OCI-LY7 (cell line): ENCODE measurements around the gene NTN3. TPM values are rescaled to one million over a fixed set of nuclear protein-coding genes. Genes with fewer than 3 reads are reported as not detected.

Experiments used
- BruUV-seq: library from RNA; stranded (reverse); fragments of 400-500 nt; replicated peaks from 2 replicates; lab custom pipeline; 2021; lab: Mats Ljungman, UMichigan
- CTCF ChIA-PET: fragments of 300-600 bp; sonication (Branson Sonifier 250); formaldehyde crosslinking; loops from one replicate; lab custom pipeline; 2022; ENCODE audit warnings: antibody characterized with exemption; ENCODE audit not compliant: unreplicated experiment; lab: Charles Lee
- POLR2A ChIA-PET: fragments of 300-600 bp; sonication (Branson Sonifier 250); formaldehyde crosslinking; loops from one replicate; lab custom pipeline; 2022; ENCODE audit warnings: antibody characterized with exemption; lab: Charles Lee
- DNase-seq: peaks from one replicate; pipeline ENCODE4 v3.0.0-alpha.2; 2015; ENCODE audit warnings: low spot score
- H2AFZ ChIP-seq: fragments of 200-600 bp; sonication (generic), shearing (Covaris generic); 2 replicates; pipeline ENCODE4 v1.6.1; 2014; ENCODE audit warnings: mild to moderate bottlenecking, antibody characterized with exemption, low read length, moderate library complexity
- H3K27ac ChIP-seq: fragments of 200-600 bp; sonication (generic); 2 replicates; pipeline ENCODE4 v1.5.1; 2014; ENCODE audit warnings: mixed run types, low read depth, mild to moderate bottlenecking, moderate library complexity, low read length, inconsistent platforms; ENCODE audit not compliant: poor library complexity, severe bottlenecking
- H3K36me3 ChIP-seq: fragments of 200-600 bp; sonication (generic); 2 replicates; pipeline ENCODE4 v1.6.1; 2014; ENCODE audit warnings: mild to moderate bottlenecking, antibody characterized with exemption, low read length, moderate library complexity, mixed read lengths; ENCODE audit not compliant: insufficient read depth
- H3K4me1 ChIP-seq: fragments of 200-600 bp; sonication (generic); 2 replicates; pipeline ENCODE4 v1.5.1; 2014; ENCODE audit warnings: mild to moderate bottlenecking, low read length; ENCODE audit not compliant: insufficient read depth, poor library complexity, severe bottlenecking
- H3K4me2 ChIP-seq: fragments of 200-600 bp; sonication (generic); 2 replicates; pipeline ENCODE4 v1.6.1; 2014; ENCODE audit warnings: mild to moderate bottlenecking, low read length
- H3K4me3 ChIP-seq: fragments of 200-600 bp; sonication (generic); 2 replicates; pipeline ENCODE4 v1.5.1; 2014; ENCODE audit warnings: mild to moderate bottlenecking, low read depth, low read length; ENCODE audit not compliant: poor library complexity, severe bottlenecking
- H3K79me2 ChIP-seq: fragments of 200-600 bp; sonication (generic); 2 replicates; pipeline ENCODE4 v1.6.1; 2016; ENCODE audit warnings: low read depth, mild to moderate bottlenecking, low read length, moderate library complexity, mixed read lengths; ENCODE audit not compliant: insufficient read depth
- H3K9me2 ChIP-seq: fragments of 200-600 bp; sonication (generic); 2 replicates; pipeline ENCODE4 v1.6.1; 2016; ENCODE audit warnings: mild to moderate bottlenecking, low read length, mixed read lengths; ENCODE audit not compliant: insufficient read depth
- H3K9me3 ChIP-seq: fragments of 200-600 bp; sonication (generic); 2 replicates; pipeline ENCODE4 v1.6.1; 2014; ENCODE audit warnings: mild to moderate bottlenecking, mixed run types, low read length, mixed read lengths
- H4K20me1 ChIP-seq: fragments of 200-600 bp; sonication (generic); 2 replicates; pipeline ENCODE4 v1.6.1; 2014; ENCODE audit warnings: mild to moderate bottlenecking, antibody characterized with exemption, low read length, moderate library complexity, mixed read lengths; ENCODE audit not compliant: insufficient read depth
- CTCF ChIP-seq: fragments of 200-600 bp; sonication (generic); conservative IDR thresholded peaks from 2 replicates; pipeline ENCODE4 v1.5.1; 2014; ENCODE audit warnings: mild to moderate bottlenecking, antibody characterized with exemption, low read length, moderate library complexity, mixed read lengths
- EZH2phosphoT487 ChIP-seq: fragments of 200-600 bp; sonication (generic); IDR thresholded peaks from 2 replicates; pipeline ENCODE4 v1.6.1; 2018; ENCODE audit warnings: low read depth, borderline replicate concordance, mild to moderate bottlenecking, mixed run types, antibody characterized with exemption, low read length, moderate library complexity, mixed read lengths
- intact Hi-C: fragments of 100-400 bp; cut with micrococcal nuclease; formaldehyde crosslinking; loops from one replicate; pipeline ENCODE4 v1.10.0; 2022; ENCODE audit not compliant: unreplicated experiment
- total RNA-seq, 2 experiments: library from RNA; depleted of rRNA in 1 of 2; stranded (reverse); fragments of >200 nt in 1 of 2; shearing (Covaris generic) in 1 of 2; gene quantifications; 2 replicates each; pipeline ENCODE4 v1.2.3, GENCODE V29; 2014 to 2022

The NTN3 gene
- total RNA-seq, 2 experiments from 2014 or later: 1.7 to 2.3 TPM

GRCh38 chr16:2470234-2470601 lies 879 bp upstream of the NTN3 start:
- POLR2A ChIA-PET: interaction anchor here (1.0 to 1.9 kb wide), 2 partner anchors 11 to 31 kb away, joined by 3 to 11 read pairs; partner anchors contain the start of gene TEDC2
- TF ChIP-seq EZH2phosphoT487 (no peak), CTCF (no peak)
- CTCF ChIA-PET: no interaction called here
- DNase-seq: no peak
- H3K4me1 ChIP-seq: peaks cover 78% of the 10 kb centered on the region
- H4K20me1 ChIP-seq: no peaks in the 10 kb centered on the region
- no peaks in the 10 kb centered on the region for H3K9me2 ChIP-seq
- peaks cover 3% of the 10 kb centered on the region; the same call in 1 of the 2 replicates for H3K79me2 ChIP-seq
- BruUV-seq: no TSS peak
- intact Hi-C loops: no loop called here
- H2AFZ ChIP-seq: no peak overlapping the region
- H3K27ac ChIP-seq: peak overlapping the region; percentile 89
- H3K4me2 ChIP-seq: peak overlapping the region; percentile 91
- peaks cover 2% of the 10 kb centered on the region; the same call in 1 of the 2 replicates for H3K36me3 ChIP-seq
- no peaks in the 10 kb centered on the region for H3K9me3 ChIP-seq
- H3K4me3 ChIP-seq: peak overlapping the region; percentile 60

- Histone ChIP-seq H3K36me3 (peaks cover 2% of the 10 kb centered on the region; the same call in 1 of the 2 replicates), H3K27ac (peak overlapping the region; percentile 89), H3K9me3 (no peaks in the 10 kb centered on the region), H3K4me2 (peak overlapping the region; percentile 91), H2AFZ (no peak overlapping the region), H3K4me3 (peak overlapping the region; percentile 60), H3K79me2 (peaks cover 3% of the 10 kb centered on the region; the same call in 1 of the 2 replicates), H3K9me2 (no peaks in the 10 kb centered on the region), H4K20me1 (no peaks in the 10 kb centered on the region), H3K4me1 (peaks cover 76% of the 10 kb centered on the region)
- ChIA-PET POLR2A (interaction anchor here (1.0 to 1.9 kb wide), 2 partner anchors 11 to 31 kb away, joined by 3 to 11 read pairs; partner anchors contain the start of gene TEDC2), CTCF (no interaction called here)
- DNase-seq: peak; percentile 67
- intact Hi-C loops: no loop called here
- BruUV-seq: no TSS peak
- TF ChIP-seq EZH2phosphoT487 (no peak), CTCF (no peak)
These were observed 488 bp upstream of the NTN3 start for GRCh38 chr16:2470603-2471015.

DNA sequence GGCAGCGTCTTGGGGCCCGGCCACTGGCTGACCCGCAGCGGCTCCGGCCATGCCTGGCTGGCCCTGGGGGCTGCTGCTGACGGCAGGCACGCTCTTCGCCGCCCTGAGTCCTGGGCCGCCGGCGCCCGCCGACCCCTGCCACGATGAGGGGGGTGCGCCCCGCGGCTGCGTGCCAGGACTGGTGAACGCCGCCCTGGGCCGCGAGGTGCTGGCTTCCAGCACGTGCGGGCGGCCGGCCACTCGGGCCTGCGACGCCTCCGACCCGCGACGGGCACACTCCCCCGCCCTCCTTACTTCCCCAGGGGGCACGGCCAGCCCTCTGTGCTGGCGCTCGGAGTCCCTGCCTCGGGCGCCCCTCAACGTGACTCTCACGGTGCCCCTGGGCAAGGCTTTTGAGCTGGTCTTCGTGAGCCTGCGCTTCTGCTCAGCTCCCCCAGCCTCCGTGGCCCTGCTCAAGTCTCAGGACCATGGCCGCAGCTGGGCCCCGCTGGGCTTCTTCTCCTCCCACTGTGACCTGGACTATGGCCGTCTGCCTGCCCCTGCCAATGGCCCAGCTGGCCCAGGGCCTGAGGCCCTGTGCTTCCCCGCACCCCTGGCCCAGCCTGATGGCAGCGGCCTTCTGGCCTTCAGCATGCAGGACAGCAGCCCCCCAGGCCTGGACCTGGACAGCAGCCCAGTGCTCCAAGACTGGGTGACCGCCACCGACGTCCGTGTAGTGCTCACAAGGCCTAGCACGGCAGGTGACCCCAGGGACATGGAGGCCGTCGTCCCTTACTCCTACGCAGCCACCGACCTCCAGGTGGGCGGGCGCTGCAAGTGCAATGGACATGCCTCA lies 773 bp downstream of the NTN3 start:
- H4K20me1 ChIP-seq: peaks cover 9% of the 10 kb centered on the region; the same call in 1 of the 2 replicates
- TF ChIP-seq EZH2phosphoT487 (no peak), CTCF (no peak)
- H3K4me2 ChIP-seq: peak overlapping the region; percentile 91
- intact Hi-C loops: no loop called here
- no peaks in the 10 kb centered on the region for H3K9me2 ChIP-seq
- H3K36me3 ChIP-seq: peaks cover 2% of the 10 kb centered on the region; the same call in 1 of the 2 replicates
- POLR2A ChIA-PET: interaction anchor here (1.9 kb wide), 1 partner anchor 12 kb away, joined by 11 read pairs; the partner anchor contains the start of gene TEDC2
- peak overlapping the region; percentile 60 for H3K4me3 ChIP-seq
- peaks cover 13% of the 10 kb centered on the region; the same call in 1 of the 2 replicates for H3K79me2 ChIP-seq
- no peak for DNase-seq
- no peak overlapping the region for H2AFZ ChIP-seq
- peaks cover 80% of the 10 kb centered on the region for H3K4me1 ChIP-seq
- no TSS peak for BruUV-seq
- CTCF ChIA-PET: no interaction called here
- no peaks in the 10 kb centered on the region for H3K9me3 ChIP-seq
- H3K27ac ChIP-seq: peak overlapping the region; percentile 89
